Lower leg skin (tissue), 3 donors: Measurements from ENCODE around the gene AGBL1.

Experiments
- POLR2A ChIP-seq, 2 donors: fragments of 450-650 bp; IDR thresholded peaks; one replicate each; pipeline ENCODE4 v1.6.1; 2016 to 2017; ENCODE audit warnings: antibody characterized with exemption in 2 of 2, mild to moderate bottlenecking in 1 of 2, moderate library complexity in 1 of 2
- TF ChIP-seq, protein P1 (sequence below), 3 donors: fragments of 450-650 bp; IDR thresholded peaks; one replicate each; pipeline ENCODE4 v1.5.1; 2016; ENCODE audit warnings: antibody characterized with exemption in 3 of 3, mild to moderate bottlenecking in 3 of 3, moderate library complexity in 2 of 3

GRCh38 chr15:86700864-86701610 is 621.4 kb downstream of the AGBL1 start:
- TF ChIP-seq, protein P1, sequence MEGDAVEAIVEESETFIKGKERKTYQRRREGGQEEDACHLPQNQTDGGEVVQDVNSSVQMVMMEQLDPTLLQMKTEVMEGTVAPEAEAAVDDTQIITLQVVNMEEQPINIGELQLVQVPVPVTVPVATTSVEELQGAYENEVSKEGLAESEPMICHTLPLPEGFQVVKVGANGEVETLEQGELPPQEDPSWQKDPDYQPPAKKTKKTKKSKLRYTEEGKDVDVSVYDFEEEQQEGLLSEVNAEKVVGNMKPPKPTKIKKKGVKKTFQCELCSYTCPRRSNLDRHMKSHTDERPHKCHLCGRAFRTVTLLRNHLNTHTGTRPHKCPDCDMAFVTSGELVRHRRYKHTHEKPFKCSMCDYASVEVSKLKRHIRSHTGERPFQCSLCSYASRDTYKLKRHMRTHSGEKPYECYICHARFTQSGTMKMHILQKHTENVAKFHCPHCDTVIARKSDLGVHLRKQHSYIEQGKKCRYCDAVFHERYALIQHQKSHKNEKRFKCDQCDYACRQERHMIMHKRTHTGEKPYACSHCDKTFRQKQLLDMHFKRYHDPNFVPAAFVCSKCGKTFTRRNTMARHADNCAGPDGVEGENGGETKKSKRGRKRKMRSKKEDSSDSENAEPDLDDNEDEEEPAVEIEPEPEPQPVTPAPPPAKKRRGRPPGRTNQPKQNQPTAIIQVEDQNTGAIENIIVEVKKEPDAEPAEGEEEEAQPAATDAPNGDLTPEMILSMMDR (IDR thresholded peaks at IDR 0.05), result no peak
- TF ChIP-seq POLR2A (IDR thresholded peaks at IDR 0.05), result no peak
